K562 (cell line): Measurements from ENCODE around the gene PATL2. TPM values are rescaled to one million over a fixed set of nuclear protein-coding genes. Genes with fewer than 3 reads are reported as not detected.

ENCODE experiments used
- ATF7 ChIP-seq: fragments of 450-650 bp; IDR thresholded peaks from 2 replicates; pipeline ENCODE4 v1.7.1; 2014; ENCODE audit warnings: mild to moderate bottlenecking, moderate library complexity
- BHLHE40 ChIP-seq: IDR thresholded peaks from 2 replicates; pipeline ENCODE4 v1.6.1; 2011; ENCODE audit warnings: low read length, improper control_type of control experiment
- DPF2 ChIP-seq: fragments of 450-650 bp; IDR thresholded peaks from 2 replicates; pipeline ENCODE4 v1.6.1; 2016
- E2F6 ChIP-seq, 2 experiments: IDR thresholded peaks; 2 replicates each; pipeline ENCODE4 v1.6.1; 2011; ENCODE audit warnings: borderline replicate concordance in 1 of 2, control low read depth in 1 of 2, low read depth in 1 of 2, low read length in 1 of 2, mild to moderate bottlenecking in 1 of 2, mixed read lengths in 1 of 2, moderate library complexity in 1 of 2; ENCODE audit not compliant: insufficient read depth in 1 of 2, insufficient read length in 1 of 2, poor library complexity in 1 of 2, severe bottlenecking in 1 of 2; ENCODE audit errors: extremely low read depth in 1 of 2
- EGR1 ChIP-seq: fragments of 450-650 bp; conservative IDR thresholded peaks from 2 replicates; pipeline ENCODE4 v1.6.1; 2017; ENCODE audit warnings: mild to moderate bottlenecking
- FOXK2 ChIP-seq, 2 experiments: fragments of 450-650 bp; IDR thresholded peaks in 1 of 2; conservative IDR thresholded peaks in 1 of 2; 2 replicates each; pipeline ENCODE4 v1.6.1; 2016; ENCODE audit warnings: low read depth in 2 of 2, mild to moderate bottlenecking in 1 of 2
- LARP7 ChIP-seq: fragments of 450-650 bp; IDR thresholded peaks from 2 replicates; pipeline ENCODE4 v1.6.1; 2016
- MLLT1 ChIP-seq, 2 experiments: fragments of 450-650 bp; IDR thresholded peaks; 2 replicates each; pipeline ENCODE4 v1.6.1; 2016
- MXI1 ChIP-seq: IDR thresholded peaks from 2 replicates; pipeline ENCODE4 v1.6.1; 2011; ENCODE audit warnings: low read depth, mild to moderate bottlenecking, improper control_type of control experiment, low read length
- NFIC ChIP-seq: fragments of 450-650 bp; IDR thresholded peaks from 2 replicates; pipeline ENCODE4 v1.6.1; 2017; ENCODE audit warnings: mild to moderate bottlenecking, inconsistent platforms
- NKRF ChIP-seq: fragments of 450-650 bp; IDR thresholded peaks from 2 replicates; pipeline ENCODE4 v1.6.1; 2016; ENCODE audit warnings: borderline replicate concordance
- RBM14 ChIP-seq: fragments of 200-400 bp; formaldehyde crosslinking; IDR thresholded peaks from 2 replicates; pipeline ENCODE4 v1.6.1; 2018; ENCODE audit warnings: low read depth, mild to moderate bottlenecking, low read length, moderate library complexity, borderline replicate concordance; ENCODE audit not compliant: insufficient read depth
- SMARCA4 ChIP-seq: fragments of 450-650 bp; IDR thresholded peaks from 2 replicates; pipeline ENCODE4 v1.6.1; 2016
- STAT5B ChIP-seq: fragments of 250-450 bp; sonication (Bioruptor Pico); IDR thresholded peaks from 2 replicates; pipeline ENCODE4 v1.8.0; 2021; ENCODE audit warnings: mild to moderate bottlenecking, inconsistent platforms
- TEAD4 ChIP-seq, 2 experiments: sonication (generic) in 1 of 2; formaldehyde crosslinking in 1 of 2; IDR thresholded peaks; 2 replicates each; pipeline versions ENCODE4 v1.6.1 to v1.8.0; 2012 to 2022; ENCODE audit warnings: borderline replicate concordance in 1 of 2, inconsistent platforms in 1 of 2, low read length in 1 of 2, mild to moderate bottlenecking in 1 of 2, missing genetic modification reagents in 1 of 2
- TRIM24 ChIP-seq, 2 experiments: fragments of 450-650 bp; IDR thresholded peaks; 2 replicates each; pipeline ENCODE4 v1.6.1; 2016
- YY1 ChIP-seq, 3 experiments: IDR thresholded peaks; 2 replicates each; pipeline ENCODE4 v1.6.1; 2011; ENCODE audit warnings: low read length in 2 of 3, mild to moderate bottlenecking in 2 of 3, moderate library complexity in 2 of 3, borderline replicate concordance in 1 of 3, control low read depth in 1 of 3, low read depth in 1 of 3; ENCODE audit not compliant: insufficient read depth in 3 of 3, insufficient replicate concordance in 2 of 3, control insufficient read depth in 1 of 3, insufficient read length in 1 of 3; ENCODE audit errors: extremely low read depth in 1 of 3
- ZBTB17 ChIP-seq: fragments of 450-650 bp; formaldehyde crosslinking; IDR thresholded peaks from 2 replicates; pipeline ENCODE4 v1.4.0; 2020; ENCODE audit warnings: mild to moderate bottlenecking
- ZKSCAN8 ChIP-seq: fragments of 200-800 bp; sonication (Bioruptor generic); IDR thresholded peaks from 2 replicates; pipeline ENCODE4 v1.6.1; 2016; ENCODE audit warnings: missing genetic modification characterization, missing compliant biosample characterization
- ZNF354B ChIP-seq: fragments of 250-450 bp; sonication (Bioruptor Pico); IDR thresholded peaks from 2 replicates; pipeline ENCODE4 v1.4.0; 2020
- ZNF384 ChIP-seq: IDR thresholded peaks from 2 replicates; pipeline ENCODE4 v1.6.1; 2012; ENCODE audit warnings: low read depth, low read length, improper control_type of control experiment
- ZNF589 ChIP-seq: fragments of 200-800 bp; sonication (Bioruptor generic); IDR thresholded peaks from 2 replicates; pipeline ENCODE4 v1.6.1; 2016; ENCODE audit warnings: low read depth, missing genetic modification characterization, missing compliant biosample characterization
- polyA plus RNA-seq, 8 experiments: library from polyadenylated mRNA; depleted of rRNA in 4 of 8; stranded (reverse) in 5 of 8; unstranded in 3 of 8; fragments of >200 nt; fragmentation: Nextera tagmentation in 2 of 8; fragmentation: Illumina TruSeq in 1 of 8; extraction: Ambion mirVana in 2 of 8; extraction: Trizol in 1 of 8; gene quantifications; 2 replicates each; pipeline versions ENCODE4 v1.2.1 to v1.2.3, GENCODE V29; 2011 to 2014; ENCODE audit warnings: inconsistent platforms in 1 of 8, missing spikeins in 1 of 8
- total RNA-seq, 7 experiments: library from RNA; depleted of rRNA in 6 of 7; stranded (reverse); fragments of >200 nt in 6 of 7; fragmentation: Illumina TruSeq in 2 of 7; extraction: Trizol in 2 of 7; gene quantifications; 2 replicates each; pipeline versions ENCODE4 v1.2.1 to v1.2.3, GENCODE V29; 2011 to 2021; ENCODE audit warnings: low replicate concordance in 1 of 7

PATL2 gene
- total and polyA plus RNA-seq, 9 of the 15 experiments (the other 6 are each of a cell fraction or from before 2014, with no cell fraction given) = 0.42 to 1.1 (median 0.86) TPM

- TF ChIP-seq NKRF = peak; percentile 77
- peak in 1 of 2 experiments; percentile 57 for TF ChIP-seq E2F6 (IDR thresholded peaks at IDR 0.05; ENCODE audit: borderline replicate concordance in 1 of 2, extremely low read depth in 1 of 2, insufficient read depth in 1 of 2, insufficient read length in 1 of 2, low read depth in 1 of 2, low read length in 1 of 2, poor library complexity in 1 of 2, severe bottlenecking in 1 of 2)
- 0 out of 2 replicates have a peak, but pooled peaks have one; percentile 9 for TF ChIP-seq NFIC
- TF ChIP-seq DPF2 = peak; percentile 35; the same call in 1 of the 2 replicates
- TF ChIP-seq ZNF589 (CRISPR knock-in tag) = peak; percentile 62; the same call in 1 of the 2 replicates
- TF ChIP-seq MLLT1 (IDR thresholded peaks at IDR 0.05) = 0 out of 4 replicates have a peak, but pooled peaks of 1 of the 2 experiments have one; percentile 19
- no peak for TF ChIP-seq ZNF354B
- 0 out of 2 replicates have a peak, but pooled peaks have one; percentile 76 for TF ChIP-seq RBM14
- 0 out of 2 replicates have a peak, but pooled peaks have one; percentile 22 for TF ChIP-seq MXI1
- peak; percentile 56 for TF ChIP-seq SMARCA4
- TF ChIP-seq ATF7 = peak; percentile 34; the same call in 1 of the 2 replicates
- TF ChIP-seq EGR1 = peak; percentile 65
- TF ChIP-seq YY1 (IDR thresholded peaks at IDR 0.05; ENCODE audit: borderline replicate concordance in 1 of 3, control insufficient read depth in 1 of 3, extremely low read depth in 1 of 3, insufficient read depth in 3 of 3, insufficient read length in 1 of 3, insufficient replicate concordance in 2 of 3, low read depth in 1 of 3, low read length in 2 of 3) = peak in 2 of 3 experiments; percentile 48 to 57
- peak; percentile 67; the same call in 1 of the 2 replicates for TF ChIP-seq LARP7
- no peak for TF ChIP-seq ZKSCAN8 (CRISPR knock-in tag)
- peak; percentile 99 for TF ChIP-seq ZNF384
- TF ChIP-seq FOXK2 (conservative IDR thresholded peaks at IDR 0.05 in 1 of 2, IDR thresholded peaks at IDR 0.05 in 1 of 2; ENCODE audit: low read depth in 2 of 2) = peak in 1 of 2 experiments; percentile 22; a peak in 1 of 4 replicates
- no peak for TF ChIP-seq STAT5B (CRISPR knock-in tag)
- TF ChIP-seq TRIM24 (IDR thresholded peaks at IDR 0.05) = peak in 1 of 2 experiments; percentile 35; a peak in 2 of 4 replicates
- TF ChIP-seq ZBTB17 (CRISPR knock-in tag) = peak; percentile 10; the same call in 1 of the 2 replicates
- TF ChIP-seq BHLHE40 = peak; percentile 51
- TF ChIP-seq TEAD4 (IDR thresholded peaks at IDR 0.05; ENCODE audit: low read length) = no peak
- peak; percentile 47; the same call in 1 of the 2 replicates for TF ChIP-seq TEAD4 (CRISPR knock-in tag; IDR thresholded peaks at IDR 0.05; ENCODE audit: borderline replicate concordance)
These were observed 48.4 kb downstream of the PATL2 start (continued) for GRCh38 chr15:44662478-44663409.
